Measurements from ENCODE around the gene MORF4L1. TPM values are rescaled to one million over a fixed set of nuclear protein-coding genes. Genes with fewer than 3 reads are reported as not detected.
A peak's percentile ranks its signal among the peaks of the same experiment; 100 is the strongest.

Gene MORF4L1
- total and polyA plus RNA-seq, 2 experiments from 2014 or later: 357 to 388 TPM

- no peak for DNase-seq
- Histone ChIP-seq H4K20me1 (ENCODE audit: insufficient read depth) (no peaks in the 10 kb centered on the region), H3K4me2 (ENCODE audit: unreplicated experiment) (no peak overlapping the region), H3F3A (ENCODE audit: insufficient read depth) (no peaks in the 10 kb centered on the region), H3K36me3 (ENCODE audit: low read depth) (no peaks in the 10 kb centered on the region), H3K9ac (no peak overlapping the region), H3K79me2 (ENCODE audit: insufficient read depth) (no peaks in the 10 kb centered on the region), H3K4me1 (ENCODE audit: insufficient read depth) (no peaks in the 10 kb centered on the region), H3K9me3 (ENCODE audit: low read depth) (no peaks in the 10 kb centered on the region), H3K27ac (no peak overlapping the region), H3K27me3 (replicated peaks; ENCODE audit: insufficient read depth) (peaks cover 22% of the 10 kb centered on the region; the same call in 1 of the 2 replicates), H3K4me3 (no peak overlapping the region), H2AFZ (peak overlapping the region; percentile 58), H3K9me2 (ENCODE audit: insufficient read depth) (no peaks in the 10 kb centered on the region)
- TF ChIP-seq EZH2phosphoT487 (IDR thresholded peaks at IDR 0.05; ENCODE audit: insufficient read depth, low read depth): no peak
- in situ Hi-C loops (cut with MboI): no loop called here
- WGBS, 2 experiments (ENCODE audit: low coverage in 1 of 2, low lambda C conversion rate in 2 of 2, missing lambda C conversion rate in 2 of 2): 66 to 68% methylated on average over 69 to 73 of the region's 73 CpGs
These were observed 41.2 kb upstream of the MORF4L1 start for GRCh38 chr15:78831229-78832207.

DNA sequence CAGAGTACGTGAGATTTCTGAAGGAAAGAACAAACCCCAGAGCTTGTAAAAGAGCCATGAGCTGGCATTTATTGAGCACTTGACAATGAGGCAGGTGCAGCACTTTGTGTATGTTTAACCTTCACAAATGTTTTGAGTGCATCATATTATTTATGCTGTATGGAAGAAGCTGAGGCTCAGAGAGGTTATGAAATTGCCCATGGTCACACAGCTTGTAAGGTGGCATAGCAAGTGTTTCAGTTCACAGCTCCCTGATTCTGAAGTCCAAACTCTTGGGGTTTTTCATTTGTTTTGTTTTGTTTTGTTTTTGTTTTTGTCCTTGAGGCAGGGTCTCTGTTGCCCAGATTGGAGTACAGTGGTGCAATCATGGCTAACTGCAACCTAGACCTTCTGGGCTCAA, 36.4 kb upstream of the MORF4L1 start:
- Histone ChIP-seq H3K4me2 (ENCODE audit: unreplicated experiment) (no peak overlapping the region), H3K27me3 (replicated peaks; ENCODE audit: insufficient read depth) (peaks cover 22% of the 10 kb centered on the region; the same call in 1 of the 2 replicates), H3K9me3 (ENCODE audit: low read depth) (no peaks in the 10 kb centered on the region), H3K9ac (no peak overlapping the region), H4K20me1 (ENCODE audit: insufficient read depth) (no peaks in the 10 kb centered on the region), H3K4me3 (no peak overlapping the region), H3F3A (ENCODE audit: insufficient read depth) (no peaks in the 10 kb centered on the region), H3K9me2 (ENCODE audit: insufficient read depth) (no peaks in the 10 kb centered on the region), H3K79me2 (ENCODE audit: insufficient read depth) (no peaks in the 10 kb centered on the region), H3K4me1 (ENCODE audit: insufficient read depth) (no peaks in the 10 kb centered on the region), H2AFZ (no peak overlapping the region), H3K36me3 (ENCODE audit: low read depth) (no peaks in the 10 kb centered on the region), H3K27ac (no peak overlapping the region)
- no peak for DNase-seq
- in situ Hi-C loops (cut with MboI): no loop called here
- no peak for TF ChIP-seq EZH2phosphoT487 (IDR thresholded peaks at IDR 0.05; ENCODE audit: insufficient read depth, low read depth)
- no peak for TF ChIP-seq EZH2 (IDR thresholded peaks at IDR 0.05; ENCODE audit: insufficient read depth, poor library complexity, severe bottlenecking)
- 61 to 73% methylated on average over 1 of the region's 1 CpG for WGBS, 2 experiments (ENCODE audit: low coverage in 1 of 2, low lambda C conversion rate in 2 of 2, missing lambda C conversion rate in 2 of 2)

- H3K27me3 ChIP-seq (replicated peaks; ENCODE audit: insufficient read depth): peaks cover 22% of the 10 kb centered on the region; the same call in 1 of the 2 replicates
- 69 to 75% methylated on average over 2 of the region's 2 CpGs for WGBS, 2 experiments (ENCODE audit: low coverage in 1 of 2, low lambda C conversion rate in 2 of 2, missing lambda C conversion rate in 2 of 2)
- DNase-seq: no peak
- H3K4me1 ChIP-seq (ENCODE audit: insufficient read depth): no peaks in the 10 kb centered on the region
- H3K9me2 ChIP-seq (ENCODE audit: insufficient read depth): no peaks in the 10 kb centered on the region
- no peak overlapping the region for H3K4me2 ChIP-seq (ENCODE audit: unreplicated experiment)
- H2AFZ ChIP-seq: no peak overlapping the region
- H3K27ac ChIP-seq: no peak overlapping the region
- no peak overlapping the region for H3K4me3 ChIP-seq
- no peaks in the 10 kb centered on the region for H4K20me1 ChIP-seq (ENCODE audit: insufficient read depth)
- in situ Hi-C loops (cut with MboI): no loop called here
- no peak overlapping the region for H3K9ac ChIP-seq
- no peaks in the 10 kb centered on the region for H3K36me3 ChIP-seq (ENCODE audit: low read depth)
- H3K79me2 ChIP-seq (ENCODE audit: insufficient read depth): no peaks in the 10 kb centered on the region
- no peak for TF ChIP-seq EZH2 (IDR thresholded peaks at IDR 0.05; ENCODE audit: insufficient read depth, poor library complexity, severe bottlenecking)
- no peaks in the 10 kb centered on the region for H3F3A ChIP-seq (ENCODE audit: insufficient read depth)
- no peaks in the 10 kb centered on the region for H3K9me3 ChIP-seq (ENCODE audit: low read depth)
These were observed 35.6 kb upstream of the MORF4L1 start for GRCh38 chr15:78837131-78837530.

DNA sequence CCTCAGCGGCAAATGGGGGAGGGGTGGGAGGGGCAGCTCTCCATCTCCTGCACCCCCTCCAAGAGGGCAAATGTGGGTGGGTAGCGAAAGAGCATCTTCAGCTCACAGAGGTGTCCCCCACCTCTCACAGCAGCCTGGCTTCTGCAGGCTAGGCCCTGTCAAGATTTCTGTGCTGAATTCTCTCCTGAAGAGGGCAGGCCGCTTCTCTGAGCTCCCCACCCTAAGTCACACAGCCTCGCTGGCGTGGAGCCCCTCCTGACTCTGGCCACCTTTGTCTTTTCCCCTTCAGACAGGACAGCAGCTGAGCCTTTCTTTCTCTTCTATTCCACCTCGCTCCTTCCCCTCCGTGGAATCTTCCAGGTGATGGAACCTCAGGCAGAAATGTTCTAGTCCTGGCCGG, 35.1 kb upstream of the MORF4L1 start:
- no peak overlapping the region for H3K9ac ChIP-seq
- no peak for DNase-seq
- no peak overlapping the region for H3K4me3 ChIP-seq
- H3K4me1 ChIP-seq (ENCODE audit: insufficient read depth): no peaks in the 10 kb centered on the region
- no peaks in the 10 kb centered on the region for H3K36me3 ChIP-seq (ENCODE audit: low read depth)
- no peaks in the 10 kb centered on the region for H3K9me2 ChIP-seq (ENCODE audit: insufficient read depth)
- H4K20me1 ChIP-seq (ENCODE audit: insufficient read depth): no peaks in the 10 kb centered on the region
- no peaks in the 10 kb centered on the region for H3K79me2 ChIP-seq (ENCODE audit: insufficient read depth)
- no peaks in the 10 kb centered on the region for H3K9me3 ChIP-seq (ENCODE audit: low read depth)
- peaks cover 18% of the 10 kb centered on the region; the same call in 1 of the 2 replicates for H3K27me3 ChIP-seq (replicated peaks; ENCODE audit: insufficient read depth)
- H3F3A ChIP-seq (ENCODE audit: insufficient read depth): no peaks in the 10 kb centered on the region
- 82 to 84% methylated on average over 6 to 8 of the region's 8 CpGs for WGBS, 2 experiments (ENCODE audit: low coverage in 1 of 2, low lambda C conversion rate in 2 of 2, missing lambda C conversion rate in 2 of 2)
- no peak overlapping the region for H3K27ac ChIP-seq
- H2AFZ ChIP-seq: no peak overlapping the region
- H3K4me2 ChIP-seq (ENCODE audit: unreplicated experiment): no peak overlapping the region
- in situ Hi-C loops (cut with MboI): no loop called here
- TF ChIP-seq EZH2phosphoT487 (IDR thresholded peaks at IDR 0.05; ENCODE audit: insufficient read depth, low read depth): no peak
- no peak for TF ChIP-seq EZH2 (IDR thresholded peaks at IDR 0.05; ENCODE audit: insufficient read depth, poor library complexity, severe bottlenecking)

Measured in GM23248 (cell line).